GM12872 (cell line): Measurements from ENCODE around the gene ZNF853.

ENCODE experiments used
- CTCF ChIP-seq: IDR thresholded peaks from 3 replicates; pipeline ENCODE4 v1.5.1; 2011; ENCODE audit warnings: low read depth, mild to moderate bottlenecking, low read length, moderate library complexity; ENCODE audit not compliant: insufficient read depth

The ZNF853 gene

DNA sequence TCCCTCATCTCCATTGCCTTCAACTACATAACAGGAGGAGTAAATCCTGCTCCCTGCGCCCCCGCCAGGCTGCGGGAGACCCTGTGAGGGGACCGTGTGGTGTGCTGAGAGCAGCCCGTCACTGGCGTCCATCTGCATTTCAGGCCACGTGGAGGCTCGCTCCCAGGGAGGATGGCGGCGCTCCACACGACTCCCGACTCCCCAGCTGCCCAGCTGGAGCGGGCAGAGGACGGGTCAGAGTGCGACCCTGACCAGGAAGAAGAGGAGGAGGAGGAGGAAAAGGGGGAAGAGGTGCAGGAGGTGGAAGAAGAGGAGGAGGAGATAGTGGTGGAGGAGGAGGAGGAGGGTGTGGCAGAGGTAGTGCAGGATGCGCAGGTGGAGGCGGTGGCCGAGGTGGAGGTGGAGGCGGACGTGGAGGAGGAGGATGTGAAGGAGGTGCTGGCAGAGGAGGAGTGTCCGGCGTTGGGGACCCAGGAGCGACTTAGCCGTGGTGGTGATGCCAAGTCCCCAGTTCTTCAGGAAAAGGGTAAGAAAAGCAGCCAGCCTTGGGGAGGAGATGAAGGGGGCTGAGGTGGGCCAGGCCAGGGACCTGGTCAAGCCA is 26.9 kb downstream of the ZNF853 start:
- TF ChIP-seq CTCF = no peak

DNA sequence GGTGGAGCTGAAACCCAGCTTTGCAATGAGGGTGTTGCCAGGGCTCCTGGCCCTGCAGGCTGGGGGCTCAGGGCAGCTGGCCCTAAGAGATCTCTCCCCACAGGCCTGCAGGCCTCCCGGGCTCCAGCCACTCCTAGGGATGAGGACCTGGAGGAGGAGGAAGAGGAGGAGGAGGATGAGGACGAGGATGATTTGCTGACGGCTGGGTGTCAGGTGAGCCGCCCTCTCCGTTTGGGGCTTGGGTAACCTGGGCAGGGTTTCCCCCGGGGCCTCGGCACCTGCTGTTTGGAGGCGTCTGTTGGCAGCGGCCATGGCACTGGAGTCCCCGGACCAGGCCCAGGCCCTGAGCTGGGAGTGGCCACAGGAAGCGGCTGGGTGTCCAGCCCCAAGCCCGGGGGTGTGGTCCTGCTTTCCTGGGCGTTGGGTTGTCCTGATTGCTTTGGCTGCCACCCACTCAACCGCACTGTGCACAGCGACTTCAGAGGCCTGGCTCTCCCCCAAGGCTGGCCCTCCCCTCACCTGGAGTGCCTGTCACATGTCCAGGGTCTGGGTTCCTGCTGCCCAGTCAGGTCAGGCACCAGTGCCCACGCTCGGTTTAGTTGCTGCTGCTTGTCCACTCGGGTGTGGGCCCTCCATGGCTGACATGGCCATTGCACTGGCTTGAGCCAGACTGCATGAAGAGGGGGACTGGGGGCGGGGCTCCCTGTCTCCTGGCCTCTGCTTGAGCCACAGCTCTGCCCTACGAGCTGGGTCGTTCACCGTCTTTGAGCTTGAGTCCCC is 27.6 kb downstream of the ZNF853 start:
- TF ChIP-seq CTCF = no peak

GRCh38 chr7:6643915-6644625 is 28.7 kb downstream of the ZNF853 start:
- TF ChIP-seq CTCF = no peak

DNA sequence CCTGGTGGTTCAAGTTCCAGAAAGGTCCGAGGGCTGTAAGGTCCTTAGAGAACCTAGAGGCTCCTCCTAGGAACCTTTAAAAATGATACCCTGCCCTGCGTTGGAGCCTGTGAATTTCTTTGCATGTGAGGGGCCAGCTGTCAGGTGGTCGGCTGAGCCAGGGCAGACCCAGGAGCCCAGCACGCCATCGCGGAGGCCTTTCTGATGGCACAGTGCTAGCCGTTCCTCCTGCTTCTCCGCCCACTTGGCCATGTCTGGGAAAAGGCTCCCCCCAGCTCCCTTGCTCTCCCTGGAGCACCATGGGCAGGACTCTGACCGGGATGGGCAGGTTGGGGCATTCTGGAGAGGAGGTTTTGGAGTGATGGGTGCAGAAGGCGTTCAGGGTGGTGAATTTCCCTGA is 29.3 kb downstream of the ZNF853 start:
- TF ChIP-seq CTCF = no peak

GRCh38 chr7:6646465-6646864 is 31.1 kb downstream of the ZNF853 start:
- no peak for TF ChIP-seq CTCF

GRCh38 chr7:6647080-6647479 is 31.7 kb downstream of the ZNF853 start:
- TF ChIP-seq CTCF = no peak

- TF ChIP-seq CTCF = no peak
Observed at GRCh38 chr7:6647541-6647940, 32.1 kb downstream of the ZNF853 start.
